Testis (tissue), 2 donors: ENCODE data around the gene LRG1.

Experiments
- POLR2A ChIP-seq: fragments of 450-650 bp; IDR thresholded peaks from one replicate; pipeline ENCODE4 v1.6.1; 2017; ENCODE audit warnings: antibody characterized with exemption, mild to moderate bottlenecking, moderate library complexity
- TF ChIP-seq, protein P1 (sequence below), 3 experiments: fragments of 450-650 bp in 2 of 3; fragments of 200-600 bp in 1 of 3; sonication (generic) in 1 of 3; IDR thresholded peaks; one replicate each; pipeline ENCODE4 v1.5.1; 2016 to 2019; ENCODE audit warnings: antibody characterized with exemption in 3 of 3, mild to moderate bottlenecking in 2 of 3, moderate library complexity in 1 of 3

DNA sequence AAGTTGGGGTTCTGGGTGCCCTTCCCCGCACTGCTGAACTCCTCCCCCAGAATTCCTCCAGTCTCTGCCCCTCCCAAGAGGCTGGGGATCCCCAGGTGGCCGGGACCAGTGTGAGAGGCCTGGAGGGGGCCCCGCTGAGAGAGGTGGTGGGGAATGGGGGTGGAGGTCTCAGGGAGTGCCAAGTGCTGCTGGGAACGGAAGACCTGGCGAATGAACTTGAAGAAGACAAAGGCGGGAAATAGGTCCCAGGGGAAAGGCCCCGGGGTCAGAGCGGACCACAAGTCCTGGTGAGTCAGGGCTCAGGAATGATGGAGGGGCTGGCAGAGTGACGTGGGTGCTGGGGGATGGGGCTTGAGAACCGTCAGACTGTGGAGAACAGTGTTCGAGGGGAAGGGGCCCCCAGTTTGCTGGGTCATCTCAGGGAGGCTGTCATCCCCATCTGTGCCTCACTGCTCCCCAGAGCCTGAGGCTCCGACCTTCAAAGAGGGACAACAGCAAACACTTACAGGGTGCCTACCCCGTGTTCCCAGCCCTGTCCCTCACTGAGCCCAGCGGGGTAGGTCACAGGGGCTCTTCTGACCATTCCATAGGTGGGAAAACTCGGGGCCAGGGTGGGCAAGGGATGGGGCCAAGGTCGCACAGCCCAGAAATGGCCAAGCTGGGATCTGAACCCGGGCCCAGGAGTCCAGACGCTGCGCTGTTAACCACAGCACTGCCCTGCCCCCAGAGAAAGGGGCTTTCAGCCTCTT is 35.6 kb upstream of the LRG1 start:
- TF ChIP-seq, protein P1, sequence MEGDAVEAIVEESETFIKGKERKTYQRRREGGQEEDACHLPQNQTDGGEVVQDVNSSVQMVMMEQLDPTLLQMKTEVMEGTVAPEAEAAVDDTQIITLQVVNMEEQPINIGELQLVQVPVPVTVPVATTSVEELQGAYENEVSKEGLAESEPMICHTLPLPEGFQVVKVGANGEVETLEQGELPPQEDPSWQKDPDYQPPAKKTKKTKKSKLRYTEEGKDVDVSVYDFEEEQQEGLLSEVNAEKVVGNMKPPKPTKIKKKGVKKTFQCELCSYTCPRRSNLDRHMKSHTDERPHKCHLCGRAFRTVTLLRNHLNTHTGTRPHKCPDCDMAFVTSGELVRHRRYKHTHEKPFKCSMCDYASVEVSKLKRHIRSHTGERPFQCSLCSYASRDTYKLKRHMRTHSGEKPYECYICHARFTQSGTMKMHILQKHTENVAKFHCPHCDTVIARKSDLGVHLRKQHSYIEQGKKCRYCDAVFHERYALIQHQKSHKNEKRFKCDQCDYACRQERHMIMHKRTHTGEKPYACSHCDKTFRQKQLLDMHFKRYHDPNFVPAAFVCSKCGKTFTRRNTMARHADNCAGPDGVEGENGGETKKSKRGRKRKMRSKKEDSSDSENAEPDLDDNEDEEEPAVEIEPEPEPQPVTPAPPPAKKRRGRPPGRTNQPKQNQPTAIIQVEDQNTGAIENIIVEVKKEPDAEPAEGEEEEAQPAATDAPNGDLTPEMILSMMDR (IDR thresholded peaks at IDR 0.05): no peak
- TF ChIP-seq POLR2A: no peak
